A673 (cell line): Measurements from ENCODE around the gene NIT2.

Source experiments
- EZH2 ChIP-seq: fragments of 200-600 bp; sonication (generic); IDR thresholded peaks from 2 replicates; pipeline ENCODE4 v1.6.1; 2017; ENCODE audit warnings: borderline replicate concordance, low read depth, mild to moderate bottlenecking, mixed read lengths, antibody characterized with exemption, low read length; ENCODE audit not compliant: poor library complexity, severe bottlenecking
- TF ChIP-seq, protein P1 (sequence below): fragments of 300-800, 200-600 bp; sonication (generic); conservative IDR thresholded peaks from 2 replicates; pipeline ENCODE4 v1.5.1; 2017; ENCODE audit warnings: low read depth, mild to moderate bottlenecking, antibody characterized with exemption, low read length, moderate library complexity, mixed read lengths

DNA sequence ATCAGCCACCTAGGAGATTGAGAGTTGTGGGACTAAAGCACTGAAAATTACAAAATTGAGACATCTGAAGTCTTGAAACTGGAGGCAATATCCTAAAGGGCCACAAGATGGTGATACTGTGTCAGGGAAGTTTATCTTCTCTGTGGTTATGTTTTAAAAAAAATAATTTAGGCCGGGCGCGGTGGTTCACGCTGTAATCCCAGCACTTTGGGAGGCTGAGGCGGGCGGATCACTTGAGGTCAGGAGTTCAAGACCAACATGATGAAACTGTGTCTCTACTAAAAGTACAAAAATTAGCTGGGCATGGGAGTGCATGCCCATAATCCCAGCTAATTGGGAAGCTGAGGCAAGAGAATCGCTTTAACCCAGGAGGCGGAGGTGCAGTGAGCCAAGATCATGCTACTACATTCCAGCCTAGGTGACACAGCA lies 17.9 kb upstream of the NIT2 start:
- TF ChIP-seq, protein P1, sequence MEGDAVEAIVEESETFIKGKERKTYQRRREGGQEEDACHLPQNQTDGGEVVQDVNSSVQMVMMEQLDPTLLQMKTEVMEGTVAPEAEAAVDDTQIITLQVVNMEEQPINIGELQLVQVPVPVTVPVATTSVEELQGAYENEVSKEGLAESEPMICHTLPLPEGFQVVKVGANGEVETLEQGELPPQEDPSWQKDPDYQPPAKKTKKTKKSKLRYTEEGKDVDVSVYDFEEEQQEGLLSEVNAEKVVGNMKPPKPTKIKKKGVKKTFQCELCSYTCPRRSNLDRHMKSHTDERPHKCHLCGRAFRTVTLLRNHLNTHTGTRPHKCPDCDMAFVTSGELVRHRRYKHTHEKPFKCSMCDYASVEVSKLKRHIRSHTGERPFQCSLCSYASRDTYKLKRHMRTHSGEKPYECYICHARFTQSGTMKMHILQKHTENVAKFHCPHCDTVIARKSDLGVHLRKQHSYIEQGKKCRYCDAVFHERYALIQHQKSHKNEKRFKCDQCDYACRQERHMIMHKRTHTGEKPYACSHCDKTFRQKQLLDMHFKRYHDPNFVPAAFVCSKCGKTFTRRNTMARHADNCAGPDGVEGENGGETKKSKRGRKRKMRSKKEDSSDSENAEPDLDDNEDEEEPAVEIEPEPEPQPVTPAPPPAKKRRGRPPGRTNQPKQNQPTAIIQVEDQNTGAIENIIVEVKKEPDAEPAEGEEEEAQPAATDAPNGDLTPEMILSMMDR = peak; percentile 70
- no peak for TF ChIP-seq EZH2
